Spleen (tissue), 11 donors: ENCODE results near the gene HOMER1. TPM values are rescaled to one million over a fixed set of nuclear protein-coding genes. Genes with fewer than 3 reads are reported as not detected.

Source experiments
- DNase-seq: peaks from one replicate; pipeline ENCODE4 v3.0.0-alpha.2; 2020
- H3K27ac ChIP-seq, 8 donors: fragments of 200-600 bp; sonication (generic) in 7 of 8; 1 replicate in 4 of 8; 2 replicates in 4 of 8; pipeline versions ENCODE4 v1.5.0 to v1.8.0; 2016 to 2021; ENCODE audit warnings: inconsistent platforms in 4 of 8, mild to moderate bottlenecking in 4 of 8, moderate library complexity in 1 of 8
- H3K27me3 ChIP-seq, 7 donors: fragments of 200-600 bp; sonication (generic) in 6 of 7; replicated peaks in 1 of 7; 1 replicate in 4 of 7; 2 replicates in 3 of 7; pipeline versions ENCODE4 v1.5.0 to v1.8.0; 2016 to 2021; ENCODE audit warnings: inconsistent platforms in 3 of 7, mild to moderate bottlenecking in 1 of 7
- H3K36me3 ChIP-seq, 6 donors: fragments of 200-600 bp; sonication (generic) in 5 of 6; 1 replicate in 4 of 6; 2 replicates in 2 of 6; pipeline versions ENCODE4 v1.5.0 to v1.8.0; 2016 to 2021; ENCODE audit warnings: inconsistent platforms in 2 of 6
- H3K4me1 ChIP-seq, 6 donors: fragments of 200-600 bp; sonication (generic) in 5 of 6; 1 replicate in 3 of 6; 2 replicates in 3 of 6; pipeline versions ENCODE4 v1.5.0 to v1.8.0; 2016 to 2021; ENCODE audit warnings: inconsistent platforms in 3 of 6
- H3K4me3 ChIP-seq, 8 donors: fragments of 200-600 bp; sonication (generic) in 7 of 8; 1 replicate in 4 of 8; 2 replicates in 4 of 8; pipeline versions ENCODE4 v1.5.0 to v1.8.0; 2016 to 2021; ENCODE audit warnings: inconsistent platforms in 4 of 8, mild to moderate bottlenecking in 4 of 8, moderate library complexity in 2 of 8
- H3K9me3 ChIP-seq, 8 donors: fragments of 200-600 bp; sonication (generic) in 7 of 8; 1 replicate in 4 of 8; 2 replicates in 4 of 8; pipeline versions ENCODE4 v1.5.0 to v1.8.0; 2016 to 2021; ENCODE audit warnings: inconsistent platforms in 4 of 8
- POLR2A ChIP-seq, 3 donors: fragments of 450-650 bp; IDR thresholded peaks; one replicate each; pipeline ENCODE4 v1.5.1; 2017; ENCODE audit warnings: antibody characterized with exemption in 3 of 3, mild to moderate bottlenecking in 1 of 3
- POLR2AphosphoS5 ChIP-seq, 3 donors: sonication (generic); formaldehyde crosslinking; IDR thresholded peaks; one replicate each; pipeline ENCODE4 v1.5.1; 2017; ENCODE audit warnings: antibody characterized with exemption in 3 of 3
- WGBS, 5 donors: extraction: QIAGEN DNeasy Blood & Tissue Kit in 3 of 5; methylation state at CpG; one replicate each; pipeline versions ENCODE4 v1.1.5 to v1.1.7; 2013 to 2018; 5-methylcytosine and 5-hydroxymethylcytosine counted together
- intact Hi-C: fragments of 100-400 bp; cut with DNase I; formaldehyde crosslinking; loops from one replicate; pipeline ENCODE4 v1.15.0; 2023; ENCODE audit warnings: low total_unique reads
- polyA plus RNA-seq, 3 donors: library from polyadenylated mRNA; stranded (reverse); fragments of 200-250 nt; gene quantifications; one replicate each; pipeline ENCODE4 v1.2.1, GENCODE V29; 2013
- total RNA-seq, 7 donors: library from RNA; depleted of rRNA in 3 of 7; stranded (reverse); fragments of >200 nt in 3 of 7; fragmentation: NEBNext Ultra II Directional in 4 of 7; extraction: Animal tissue kit (Norgen Biotek cat#: 25700) in 4 of 7; gene quantifications; one replicate each; pipeline versions ENCODE4 v1.1.0 to v1.2.1, GENCODE V29; 2016 to 2021
- TF ChIP-seq, protein P1 (sequence below), 11 experiments: fragments of 200-600 bp in 7 of 11; fragments of 450-650 bp in 4 of 11; sonication (generic) in 4 of 11; IDR thresholded peaks in 8 of 11; conservative IDR thresholded peaks in 3 of 11; 1 replicate in 7 of 11; 2 replicates in 4 of 11; pipeline versions ENCODE4 v1.4.0 to v1.8.0; 2016 to 2021; ENCODE audit warnings: antibody characterized with exemption in 11 of 11, inconsistent platforms in 4 of 11, mild to moderate bottlenecking in 1 of 11
- donor health status: healthy with polysubstance abuse.
- donor health status: DM: no; HTN: no; CAD: no; lungs with moderate emphysema.
- donor health status: DM: no; HTN: no; CAD: no.
- donor health status: Bipolar disorder and iron deficiency.
- donor health status: healthy.
- donor health status: DM: no; HTN: no; CAD: no.
- donor health status: DM: yes; HTN: yes; CAD: no.

The HOMER1 gene
- total and polyA plus RNA-seq, 10 donors: 0.39 to 5.2 (median 2.4) TPM

DNA sequence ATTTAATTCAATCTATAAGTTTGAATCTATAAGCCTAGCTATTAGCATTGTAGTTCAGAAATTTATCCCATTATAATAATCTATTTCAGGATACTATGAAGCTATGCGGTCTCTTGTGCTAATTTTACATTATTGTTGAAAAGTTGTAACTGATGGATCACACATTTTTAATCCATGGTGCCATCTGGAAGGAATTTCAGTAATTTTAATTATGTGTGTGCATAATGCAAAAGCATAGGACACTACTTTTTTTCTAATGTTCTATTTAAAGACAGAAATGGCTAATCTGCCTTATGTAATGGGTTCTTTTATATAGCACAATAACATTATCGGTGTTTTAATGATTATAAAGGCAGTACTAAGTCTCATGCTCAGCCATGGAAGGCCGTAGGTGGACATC, 90.6 kb downstream of the HOMER1 start:
- no peak for TF ChIP-seq POLR2AphosphoS5 (IDR thresholded peaks at IDR 0.05)
- TF ChIP-seq, protein P1, sequence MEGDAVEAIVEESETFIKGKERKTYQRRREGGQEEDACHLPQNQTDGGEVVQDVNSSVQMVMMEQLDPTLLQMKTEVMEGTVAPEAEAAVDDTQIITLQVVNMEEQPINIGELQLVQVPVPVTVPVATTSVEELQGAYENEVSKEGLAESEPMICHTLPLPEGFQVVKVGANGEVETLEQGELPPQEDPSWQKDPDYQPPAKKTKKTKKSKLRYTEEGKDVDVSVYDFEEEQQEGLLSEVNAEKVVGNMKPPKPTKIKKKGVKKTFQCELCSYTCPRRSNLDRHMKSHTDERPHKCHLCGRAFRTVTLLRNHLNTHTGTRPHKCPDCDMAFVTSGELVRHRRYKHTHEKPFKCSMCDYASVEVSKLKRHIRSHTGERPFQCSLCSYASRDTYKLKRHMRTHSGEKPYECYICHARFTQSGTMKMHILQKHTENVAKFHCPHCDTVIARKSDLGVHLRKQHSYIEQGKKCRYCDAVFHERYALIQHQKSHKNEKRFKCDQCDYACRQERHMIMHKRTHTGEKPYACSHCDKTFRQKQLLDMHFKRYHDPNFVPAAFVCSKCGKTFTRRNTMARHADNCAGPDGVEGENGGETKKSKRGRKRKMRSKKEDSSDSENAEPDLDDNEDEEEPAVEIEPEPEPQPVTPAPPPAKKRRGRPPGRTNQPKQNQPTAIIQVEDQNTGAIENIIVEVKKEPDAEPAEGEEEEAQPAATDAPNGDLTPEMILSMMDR (IDR thresholded peaks at IDR 0.05 in 8 of 11, conservative IDR thresholded peaks at IDR 0.05 in 3 of 11): no peak
- TF ChIP-seq POLR2A (IDR thresholded peaks at IDR 0.05): no peak
- H3K27me3 ChIP-seq: no peaks in the 10 kb centered on the region
- 59 to 82% (median 65%) methylated on average over 3 of the region's 3 CpGs for WGBS, 5 donors
- intact Hi-C loops: no loop called here
- H3K9me3 ChIP-seq: no peaks in the 10 kb centered on the region
- H3K4me1 ChIP-seq: no peaks in the 10 kb centered on the region
- H3K27ac ChIP-seq: no peak overlapping the region
- no peak for DNase-seq
- no peaks in the 10 kb centered on the region for H3K36me3 ChIP-seq
- no peak overlapping the region for H3K4me3 ChIP-seq

DNA sequence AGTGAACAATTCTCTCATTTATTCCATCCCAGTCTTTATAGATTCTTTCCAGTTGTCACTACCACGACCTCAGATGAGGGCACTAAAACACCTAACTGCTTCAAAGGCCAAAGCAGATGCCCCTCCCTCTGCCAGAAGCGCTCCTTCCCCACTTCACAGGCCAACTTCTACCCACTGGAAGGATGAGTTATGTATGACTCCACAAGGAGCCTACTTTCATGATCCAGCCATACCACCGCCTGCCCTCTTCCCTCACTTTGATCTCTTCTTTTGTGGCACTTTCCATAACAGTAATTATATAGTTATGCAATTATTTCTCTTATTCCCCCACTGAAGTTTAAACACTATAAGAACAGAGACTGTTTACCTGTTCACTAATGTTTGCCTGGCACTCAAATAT, 93.7 kb downstream of the HOMER1 start:
- DNase-seq: no peak
- H3K4me3 ChIP-seq: no peak overlapping the region
- intact Hi-C loops: no loop called here
- TF ChIP-seq POLR2AphosphoS5 (IDR thresholded peaks at IDR 0.05): no peak
- TF ChIP-seq POLR2A (IDR thresholded peaks at IDR 0.05): no peak
- TF ChIP-seq, protein P1 (IDR thresholded peaks at IDR 0.05 in 8 of 11, conservative IDR thresholded peaks at IDR 0.05 in 3 of 11): no peak
- H3K36me3 ChIP-seq: no peaks in the 10 kb centered on the region
- H3K27me3 ChIP-seq: no peaks in the 10 kb centered on the region
- no peak overlapping the region for H3K27ac ChIP-seq
- H3K4me1 ChIP-seq: peaks cover 0 to 8% (median 0%) of the 10 kb centered on the region in 6 donors
- H3K9me3 ChIP-seq: no peaks in the 10 kb centered on the region
- 82 to 88% (median 82%) methylated on average over 3 of the region's 3 CpGs for WGBS, 5 donors

DNA sequence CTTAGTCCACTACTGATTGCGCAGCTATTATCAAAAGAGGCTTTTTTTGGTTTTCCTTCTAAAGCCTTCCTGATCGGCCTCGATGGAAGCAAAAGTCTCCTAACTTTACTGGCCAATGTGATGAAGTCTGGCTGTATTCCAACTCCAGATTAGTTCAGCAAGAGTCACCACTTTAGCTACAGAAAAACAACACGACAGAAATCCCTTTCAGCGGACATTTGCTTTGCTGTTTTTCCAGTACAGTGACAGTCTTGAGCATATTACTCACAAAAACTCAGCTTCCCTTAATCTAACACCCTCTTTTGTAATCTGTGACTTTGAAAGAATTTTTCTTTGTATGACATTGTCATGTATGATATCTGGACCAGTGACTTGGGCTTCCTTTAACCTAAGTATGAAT, 95.7 kb downstream of the HOMER1 start:
- intact Hi-C loops: no loop called here
- Histone ChIP-seq H3K27ac (no peak overlapping the region), H3K36me3 (no peaks in the 10 kb centered on the region), H3K4me1 (peaks cover 0 to 8% (median 0%) of the 10 kb centered on the region in 6 donors), H3K27me3 (no peaks in the 10 kb centered on the region), H3K4me3 (no peak overlapping the region), H3K9me3 (no peaks in the 10 kb centered on the region)
- TF ChIP-seq POLR2A (IDR thresholded peaks at IDR 0.05): no peak
- TF ChIP-seq, protein P1 (IDR thresholded peaks at IDR 0.05 in 8 of 11, conservative IDR thresholded peaks at IDR 0.05 in 3 of 11): no peak
- TF ChIP-seq POLR2AphosphoS5 (IDR thresholded peaks at IDR 0.05): no peak
- no peak for DNase-seq
- WGBS, 5 donors: 82 to 96% (median 89%) methylated on average over 5 of the region's 5 CpGs

DNA sequence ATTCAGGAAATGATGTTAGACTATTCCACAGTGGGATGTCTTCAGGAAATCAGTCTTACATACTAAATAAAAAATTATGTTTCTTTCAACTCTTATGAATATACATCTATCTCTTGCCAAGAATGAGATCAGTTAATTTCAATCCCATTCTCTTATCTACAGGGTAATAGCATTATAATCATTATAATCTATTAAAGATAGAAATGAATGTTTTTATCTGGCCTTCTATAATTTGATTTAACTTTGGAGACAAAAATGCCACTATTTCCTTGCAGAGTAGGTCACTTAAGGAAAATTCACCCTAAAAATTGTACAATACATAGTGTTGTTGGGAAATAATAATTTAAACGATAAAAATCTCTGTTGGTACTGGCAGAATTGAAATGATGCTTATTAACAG, 96.4 kb downstream of the HOMER1 start:
- no peak for DNase-seq
- Histone ChIP-seq H3K4me3 (no peak overlapping the region), H3K27ac (no peak overlapping the region), H3K27me3 (no peaks in the 10 kb centered on the region), H3K36me3 (no peaks in the 10 kb centered on the region), H3K4me1 (peaks cover 0 to 8% (median 0%) of the 10 kb centered on the region in 6 donors), H3K9me3 (no peaks in the 10 kb centered on the region)
- intact Hi-C loops: no loop called here
- 92 to 100% (median 97%) methylated on average over 1 of the region's 1 CpG for WGBS, 5 donors
- no peak for TF ChIP-seq POLR2A (IDR thresholded peaks at IDR 0.05)

DNA sequence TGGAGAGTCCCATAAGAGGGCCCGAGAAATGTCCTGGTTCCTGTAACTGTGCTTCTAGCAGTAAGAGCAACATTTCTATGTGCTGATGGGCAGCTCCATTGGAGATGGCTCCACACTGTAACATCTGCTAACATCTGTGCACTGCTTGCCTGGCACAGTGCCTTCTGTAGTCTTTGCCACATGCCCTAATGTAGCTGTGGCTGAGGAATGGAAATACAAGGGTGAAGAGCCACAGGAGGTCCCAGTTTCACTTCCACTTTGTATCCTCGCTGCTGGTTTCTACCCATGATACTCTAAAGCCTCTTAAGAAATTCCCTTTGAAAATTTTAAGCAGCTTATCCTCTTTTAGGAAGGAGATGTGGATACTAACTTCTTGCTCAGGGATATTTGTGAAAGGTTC, 97.4 kb downstream of the HOMER1 start:
- H3K27me3 ChIP-seq: no peaks in the 10 kb centered on the region
- peak overlapping the region in 1 of 8 donors; percentile 15 for H3K4me3 ChIP-seq
- WGBS, 5 donors: 51 to 71% (median 58%) methylated on average over 2 of the region's 2 CpGs
- DNase-seq: no peak
- H3K9me3 ChIP-seq: no peaks in the 10 kb centered on the region
- TF ChIP-seq POLR2AphosphoS5 (IDR thresholded peaks at IDR 0.05) (no peak), POLR2A (IDR thresholded peaks at IDR 0.05) (no peak)
- TF ChIP-seq, protein P1 (IDR thresholded peaks at IDR 0.05 in 8 of 11, conservative IDR thresholded peaks at IDR 0.05 in 3 of 11): no peak
- peaks cover 0 to 8% (median 0%) of the 10 kb centered on the region in 6 donors for H3K4me1 ChIP-seq
- intact Hi-C loops: no loop called here
- H3K27ac ChIP-seq: no peak overlapping the region
- no peaks in the 10 kb centered on the region for H3K36me3 ChIP-seq
